Mucosa of gallbladder (tissue), 1 donor: ENCODE results near the gene PILRA. TPM values are rescaled to one million over a fixed set of nuclear protein-coding genes. Genes with fewer than 3 reads are reported as not detected.
A peak's percentile ranks its signal among the peaks of the same experiment; 100 is the strongest.
"Not testable (repeated sequence)": the region's sequence is repeated elsewhere in the genome, so short reads cannot be mapped to it uniquely, and the experiment has no call there.

Source experiments
- DNase-seq: peaks from one replicate; pipeline ENCODE4 v3.0.0-alpha.2; 2020; ENCODE audit warnings: low spot score
- total RNA-seq: library from RNA; stranded (reverse); gene quantifications from one replicate; pipeline ENCODE4 v1.2.1, GENCODE V29; 2021
- donor health status: DM: no; HTN: no; CAD: no.

The PILRA gene
- 8.0 TPM for total RNA-seq

DNA sequence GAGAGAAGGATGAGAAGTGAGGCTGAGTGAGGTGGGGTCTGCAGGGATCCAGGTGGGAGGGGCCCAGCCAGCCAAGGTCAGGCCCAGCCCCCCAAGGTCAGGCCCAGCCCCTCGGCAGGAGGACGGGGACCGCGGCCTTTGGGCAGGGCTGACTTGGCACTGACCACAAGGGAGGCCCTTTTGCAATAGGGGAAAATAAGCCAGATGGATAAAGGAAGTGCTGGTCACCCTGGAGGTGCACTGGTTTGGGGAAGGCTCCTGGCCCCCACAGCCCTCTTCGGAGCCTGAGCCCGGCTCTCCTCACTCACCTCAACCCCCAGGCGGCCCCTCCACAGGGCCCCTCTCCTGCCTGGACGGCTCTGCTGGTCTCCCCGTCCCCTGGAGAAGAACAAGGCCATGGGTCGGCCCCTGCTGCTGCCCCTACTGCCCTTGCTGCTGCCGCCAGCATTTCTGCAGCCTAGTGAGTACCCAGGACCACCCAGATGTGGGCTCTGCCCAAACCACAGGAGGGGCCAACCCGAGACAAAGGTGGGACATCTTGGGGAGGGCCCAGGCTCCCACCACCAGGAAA is at the start of gene PILRA:
Gene PILRA (plus strand): TSS at position 227 of the 571 bp plus-strand sequence. CDS start 170 bp downstream, at position 397.
- no peak for DNase-seq

GRCh38 chr7:100324194-100324593 is 49.1 kb upstream of the PILRA start:
- not testable (repeated sequence) for DNase-seq

GRCh38 chr7:100325671-100326070 is 47.6 kb upstream of the PILRA start:
- DNase-seq: not testable (repeated sequence)

DNA sequence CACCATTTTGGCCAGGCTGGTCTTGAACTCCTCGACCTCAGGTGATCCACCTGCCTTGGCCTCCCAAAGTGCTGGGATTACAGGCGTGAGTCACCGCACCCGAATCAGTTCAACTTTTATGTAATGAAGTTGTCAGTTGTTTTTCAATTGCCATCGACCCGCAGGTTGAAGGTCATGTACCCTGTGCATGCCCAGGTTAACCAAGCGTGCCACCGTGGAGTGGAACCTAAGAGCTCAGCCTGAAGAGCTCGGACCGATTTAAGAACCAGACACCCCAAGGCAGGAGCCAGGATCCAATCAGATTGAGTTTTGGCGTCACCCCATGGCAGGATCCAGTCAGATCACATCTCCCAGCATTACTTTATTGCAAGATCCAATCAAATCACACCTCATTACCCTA is 46.4 kb upstream of the PILRA start:
- not testable (repeated sequence) for DNase-seq

GRCh38 chr7:100335566-100336466 is 37.5 kb upstream of the PILRA start:
- peak; percentile 93 for DNase-seq

DNA sequence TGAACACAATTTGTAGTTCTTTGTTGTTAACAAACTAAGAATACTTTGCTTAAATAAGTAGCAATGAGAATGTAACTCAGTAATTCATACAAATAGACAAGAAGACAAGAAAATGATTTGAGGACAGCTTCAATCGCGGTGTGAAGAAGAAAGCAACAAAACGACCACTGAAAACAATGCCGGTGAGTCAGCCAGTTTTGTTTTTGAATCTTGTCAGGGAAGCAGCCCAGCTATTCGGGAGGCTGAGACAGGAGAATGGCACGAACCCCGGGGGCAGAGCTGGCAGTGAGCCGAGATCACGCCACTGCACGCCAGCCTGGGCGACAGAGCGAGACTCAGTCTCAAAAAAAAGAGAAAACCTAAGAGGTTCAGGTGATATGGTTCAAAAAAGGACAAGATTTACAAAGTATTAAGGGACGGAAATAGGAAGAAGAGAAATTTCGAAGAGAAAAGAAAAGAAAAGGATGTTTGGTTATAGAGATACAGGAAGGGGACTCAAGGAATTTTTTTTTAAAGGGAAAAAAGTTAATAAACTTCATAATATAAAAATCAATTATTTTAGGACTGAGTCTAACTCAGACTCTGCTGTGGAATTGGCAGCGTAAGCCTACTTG is 35.1 kb upstream of the PILRA start:
- DNase-seq: not testable (repeated sequence)

GRCh38 chr7:100341286-100341685 is 32.0 kb upstream of the PILRA start:
- DNase-seq: peak; percentile 48

DNA sequence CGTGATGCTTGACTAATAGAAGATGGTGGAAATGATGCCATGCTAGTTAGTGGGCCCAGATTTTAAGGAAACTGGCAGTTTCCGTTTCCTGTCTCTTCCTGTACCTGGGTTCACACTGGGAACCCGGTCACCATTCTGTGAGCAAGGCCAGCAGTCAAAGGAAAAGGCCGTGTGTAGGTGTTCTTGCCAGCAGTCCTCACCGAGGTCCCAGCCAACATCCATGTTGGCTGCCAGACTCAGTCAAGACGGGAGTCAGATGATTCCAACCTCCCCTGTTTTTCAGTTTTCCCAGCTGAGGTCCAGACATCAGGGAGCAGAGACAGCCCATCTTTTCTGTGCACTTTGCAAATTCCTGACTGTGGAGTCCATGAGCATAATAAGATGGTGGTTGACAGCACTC is 30.5 kb upstream of the PILRA start:
- DNase-seq: no peak

DNA sequence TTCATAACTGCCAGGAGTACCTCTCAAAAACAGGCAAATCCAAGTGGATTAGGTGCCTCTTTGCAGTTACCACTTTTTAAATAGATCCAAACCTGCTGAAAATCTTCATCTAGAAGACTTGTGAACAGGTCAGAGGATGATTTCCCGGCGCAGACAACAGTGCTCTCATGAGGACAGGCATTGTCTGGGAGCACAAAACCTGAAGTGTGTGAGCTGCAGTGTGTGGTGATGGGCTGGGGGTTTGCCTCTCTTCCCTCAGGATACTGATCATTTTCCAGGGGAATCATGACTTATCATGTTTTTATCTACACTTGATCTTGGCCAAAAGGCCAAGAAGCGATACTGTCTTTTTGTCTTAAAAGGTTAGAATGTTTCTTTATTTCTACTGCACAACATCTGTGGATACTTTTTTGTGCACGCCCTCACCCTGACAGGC is 29.1 kb upstream of the PILRA start:
- not testable (repeated sequence) for DNase-seq

GRCh38 chr7:100344560-100345287 is 28.6 kb upstream of the PILRA start:
- peak; percentile 65 for DNase-seq

- DNase-seq: peak; percentile 84
Observed at GRCh38 chr7:100345288-100345672, 28.0 kb upstream of the PILRA start.

- no peak for DNase-seq
Observed at GRCh38 chr7:100346921-100347320, 26.4 kb upstream of the PILRA start.

DNA sequence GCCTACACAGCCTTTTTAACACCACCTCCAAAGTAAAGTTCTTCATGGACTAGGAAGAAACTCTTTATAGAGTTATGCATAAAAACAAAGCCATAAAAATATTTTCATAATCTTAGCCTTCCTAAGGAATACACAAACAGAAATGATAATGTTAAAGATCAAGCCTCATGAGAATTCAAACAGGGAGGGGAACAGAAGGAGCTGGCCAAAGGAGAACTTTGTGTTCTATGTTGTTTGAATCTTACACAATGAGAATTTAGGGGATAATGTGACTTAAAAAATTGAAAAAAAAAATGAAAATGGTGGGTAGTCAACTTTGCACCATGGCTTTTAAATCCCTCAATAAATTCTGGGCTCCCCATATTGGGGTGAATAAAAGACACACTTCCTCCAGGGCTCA is 24.5 kb upstream of the PILRA start:
- DNase-seq: no peak

DNA sequence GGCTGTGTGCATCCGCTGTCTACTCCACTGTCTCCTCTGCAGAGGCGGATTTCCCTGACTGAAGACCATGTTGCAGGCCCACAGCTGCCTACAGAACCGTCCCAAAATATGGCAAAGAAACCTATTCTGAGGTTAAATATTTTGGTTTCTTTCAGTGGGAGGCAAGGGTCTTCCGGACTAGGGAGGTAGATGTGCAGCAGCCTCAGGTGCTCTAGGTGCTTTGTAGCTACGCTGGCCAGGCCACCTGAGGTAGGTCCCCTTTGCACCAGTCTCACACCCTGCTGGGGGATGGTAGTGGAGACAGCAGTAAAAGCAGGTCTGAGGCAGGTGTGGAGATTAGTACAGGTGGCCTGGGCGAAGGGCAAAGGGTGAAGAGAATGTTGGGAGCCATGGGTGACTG is 23.5 kb upstream of the PILRA start:
- DNase-seq: no peak

DNA sequence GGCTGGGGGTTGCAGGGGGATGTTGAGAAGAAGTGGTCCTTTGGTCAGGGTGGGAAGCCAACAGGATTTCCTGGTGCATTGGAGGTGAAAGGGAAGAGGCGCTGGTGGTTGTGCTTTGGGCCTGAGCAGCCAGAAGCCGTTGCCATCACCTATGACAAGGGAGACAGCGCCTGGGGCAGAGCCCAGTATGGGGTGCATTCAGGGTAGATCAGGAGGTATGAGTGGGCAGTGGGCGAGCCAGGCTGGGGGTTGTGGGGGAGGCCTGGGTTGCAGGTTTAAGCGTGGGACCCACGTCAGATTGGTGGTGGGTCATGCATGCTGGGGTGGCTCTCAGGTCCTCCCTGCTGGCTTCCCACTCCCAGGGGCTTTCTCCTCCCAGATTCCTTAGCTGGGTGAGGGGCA is 21.6 kb upstream of the PILRA start:
- no peak for DNase-seq

DNA sequence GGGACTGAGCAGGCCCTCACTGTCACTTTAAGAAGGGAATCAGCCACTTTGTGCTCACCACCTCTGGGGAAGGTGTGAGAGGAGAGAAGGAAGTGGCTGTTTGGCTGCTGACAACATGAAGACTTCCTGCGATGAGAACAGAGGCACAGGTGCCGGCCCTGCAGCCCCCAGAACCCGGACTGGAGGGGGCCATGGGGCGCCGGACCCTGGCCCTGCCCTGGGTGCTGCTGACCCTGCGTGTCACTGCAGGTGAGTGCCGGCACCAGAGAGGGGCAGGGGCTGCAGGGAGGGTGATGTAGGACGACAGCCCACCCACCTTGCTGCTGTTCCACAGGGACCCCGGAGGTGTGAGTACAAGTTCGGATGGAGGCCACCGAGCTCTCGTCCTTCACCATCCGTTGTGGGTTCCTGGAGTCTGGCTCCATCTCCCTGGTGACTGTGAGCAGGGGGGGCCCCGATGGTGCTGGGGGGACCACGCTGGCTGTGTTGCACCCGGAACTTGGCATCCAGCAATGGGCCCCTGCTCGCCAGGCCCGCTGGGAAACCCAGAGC is 21.0 kb upstream of the PILRA start:
- not testable (repeated sequence) for DNase-seq

DNA sequence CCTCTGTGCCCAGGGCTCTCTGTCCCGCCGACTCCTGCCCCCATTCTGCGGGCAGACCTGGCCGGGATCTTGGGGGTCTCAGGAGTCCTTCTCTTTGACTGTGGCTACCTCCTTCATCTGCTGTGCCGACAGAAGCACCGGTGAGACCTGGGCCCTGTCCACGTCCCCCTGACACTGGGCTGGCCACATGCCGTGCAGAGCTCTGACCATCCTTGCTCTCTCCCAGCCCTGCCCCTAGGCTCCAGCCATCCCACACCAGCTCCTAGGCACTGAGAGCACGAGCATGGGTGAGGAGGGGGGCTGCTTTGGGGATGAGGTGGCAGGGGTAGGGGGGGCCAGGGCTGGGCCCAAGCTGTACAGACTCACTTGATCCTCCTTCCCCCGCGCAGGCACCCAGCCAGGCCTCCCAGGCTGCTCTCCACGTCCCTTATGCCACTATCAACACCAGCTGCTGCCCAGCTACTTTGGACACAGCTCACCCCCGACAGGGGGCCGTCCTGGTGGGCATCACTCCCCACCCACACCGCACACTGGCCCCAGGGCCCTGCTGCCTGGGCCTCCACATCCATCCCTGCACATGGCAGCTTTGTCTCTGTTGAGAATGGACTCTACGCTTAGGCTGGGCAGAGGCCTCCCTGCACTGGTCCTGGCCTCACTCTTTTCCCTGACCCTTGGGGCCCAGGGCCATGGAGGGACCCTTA is 20.2 kb upstream of the PILRA start:
- no peak for DNase-seq

GRCh38 chr7:100353685-100354330 is 19.5 kb upstream of the PILRA start:
- no peak for DNase-seq

DNA sequence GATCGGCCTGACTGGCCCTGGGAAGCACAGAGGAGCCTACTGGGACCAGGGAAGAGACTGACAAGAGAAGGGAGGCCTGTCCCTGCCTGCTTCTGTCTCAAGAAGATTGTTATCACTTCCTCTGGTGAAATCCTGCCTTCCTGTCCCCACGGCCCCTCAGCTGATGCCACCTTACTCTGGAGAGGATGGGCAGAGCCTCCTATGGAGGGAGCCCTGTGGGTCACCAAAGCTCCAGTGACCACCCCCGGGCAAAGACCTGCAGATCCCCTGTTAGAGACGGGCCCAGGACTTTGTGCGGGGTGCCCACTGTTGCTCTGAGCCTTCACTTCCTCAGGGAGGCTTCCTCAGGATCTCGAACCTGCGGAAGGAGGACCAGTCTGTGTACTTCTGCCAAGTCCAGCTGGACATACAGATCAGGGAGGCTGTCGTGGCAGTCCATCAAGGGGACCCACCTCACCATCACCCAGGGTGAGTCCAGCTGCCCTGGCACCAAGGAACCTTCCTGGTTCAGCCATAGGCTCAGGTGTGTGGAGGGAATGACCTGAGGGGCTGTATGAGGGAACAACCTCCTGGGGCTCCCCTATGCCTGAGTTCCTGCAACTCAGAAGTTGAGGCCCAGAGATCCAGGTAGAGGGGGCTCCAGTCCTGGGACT is 16.7 kb upstream of the PILRA start:
- DNase-seq: no peak

DNA sequence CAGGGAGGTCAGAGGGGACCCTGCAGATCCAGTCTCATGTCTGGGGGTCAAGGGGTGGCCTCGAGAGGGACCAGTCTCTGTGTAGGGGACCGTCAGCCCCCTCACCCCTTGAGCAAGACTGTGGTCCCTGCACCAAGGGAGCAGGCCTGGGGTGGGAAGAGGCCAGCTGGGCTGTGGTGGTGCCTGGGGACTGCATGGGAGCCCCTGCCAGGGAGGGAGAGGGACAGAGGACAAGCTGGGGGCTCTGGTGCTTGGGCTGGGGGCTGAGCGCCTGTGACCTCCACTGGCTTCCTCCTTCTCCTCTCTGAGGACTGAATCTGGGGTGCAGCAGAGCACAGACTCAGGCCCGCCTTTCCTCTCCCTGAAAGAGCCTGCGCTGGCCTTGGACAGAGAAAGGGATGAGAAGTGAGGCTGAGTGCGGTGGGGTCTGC is 16.1 kb upstream of the PILRA start:
- DNase-seq: no peak
